ENCODE measurements around the gene SIPA1L3.

SIPA1L3 gene

GRCh38 chr19:37989855-37990254 is 82.8 kb downstream of the SIPA1L3 start:
- no peak for DNase-seq (ENCODE audit: low spot score)
- in situ Hi-C loops (cut with MboI; ENCODE audit: low pct_unique_long_range_greater_than_20kb, low sequenced_read_pairs, unreplicated experiment), result no loop called here
- no peak for TF ChIP-seq CTCF (IDR thresholded peaks at IDR 0.05; ENCODE audit: extremely low read depth, insufficient read depth, missing control alignments)

- no peak for DNase-seq (ENCODE audit: low spot score)
- no peak for TF ChIP-seq CTCF (IDR thresholded peaks at IDR 0.05; ENCODE audit: extremely low read depth, insufficient read depth, missing control alignments)
- in situ Hi-C loops (cut with MboI; ENCODE audit: low pct_unique_long_range_greater_than_20kb, low sequenced_read_pairs, unreplicated experiment), result no loop called here
Observed at GRCh38 chr19:37990362-37990761, 83.4 kb downstream of the SIPA1L3 start.

- in situ Hi-C loops (cut with MboI; ENCODE audit: low pct_unique_long_range_greater_than_20kb, low sequenced_read_pairs, unreplicated experiment), result no loop called here
- no peak for TF ChIP-seq CTCF (IDR thresholded peaks at IDR 0.05; ENCODE audit: extremely low read depth, insufficient read depth, missing control alignments)
- DNase-seq (ENCODE audit: low spot score), result no peak
Observed at GRCh38 chr19:37991176-37991835, 84.3 kb downstream of the SIPA1L3 start.

GRCh38 chr19:37991841-37992248 is 84.8 kb downstream of the SIPA1L3 start:
- in situ Hi-C loops (cut with MboI; ENCODE audit: low pct_unique_long_range_greater_than_20kb, low sequenced_read_pairs, unreplicated experiment), result no loop called here
- no peak for DNase-seq (ENCODE audit: low spot score)
- no peak for TF ChIP-seq CTCF (IDR thresholded peaks at IDR 0.05; ENCODE audit: extremely low read depth, insufficient read depth, missing control alignments)

GRCh38 chr19:37992761-37993160 is 85.8 kb downstream of the SIPA1L3 start:
- no peak for DNase-seq (ENCODE audit: low spot score)
- TF ChIP-seq CTCF (IDR thresholded peaks at IDR 0.05; ENCODE audit: extremely low read depth, insufficient read depth, missing control alignments), result no peak
- in situ Hi-C loops (cut with MboI; ENCODE audit: low pct_unique_long_range_greater_than_20kb, low sequenced_read_pairs, unreplicated experiment), result no loop called here

GRCh38 chr19:37994823-37995130 is 87.8 kb downstream of the SIPA1L3 start:
- TF ChIP-seq CTCF (IDR thresholded peaks at IDR 0.05; ENCODE audit: extremely low read depth, insufficient read depth, missing control alignments), result no peak
- DNase-seq (ENCODE audit: low spot score), result no peak
- in situ Hi-C loops (cut with MboI; ENCODE audit: low pct_unique_long_range_greater_than_20kb, low sequenced_read_pairs, unreplicated experiment), result no loop called here

GRCh38 chr19:37995346-37995745 is 88.3 kb downstream of the SIPA1L3 start:
- TF ChIP-seq CTCF (IDR thresholded peaks at IDR 0.05; ENCODE audit: extremely low read depth, insufficient read depth, missing control alignments), result no peak
- DNase-seq (ENCODE audit: low spot score), result no peak
- in situ Hi-C loops (cut with MboI; ENCODE audit: low pct_unique_long_range_greater_than_20kb, low sequenced_read_pairs, unreplicated experiment), result no loop called here

Data from GM13977 (cell line).